Endometrial microvascular endothelial cells (primary cell): ENCODE measurements around the gene PRKCB. TPM values are rescaled to one million over a fixed set of nuclear protein-coding genes. Genes with fewer than 3 reads are reported as not detected.

Experiments used
- in situ Hi-C: cut with HindIII; loops from 2 replicates; pipeline ENCODE4 v1.10.0; 2017; ENCODE audit warnings: low sequenced_read_pairs, low pct_unique_long_range_greater_than_20kb; ENCODE audit errors: inconsistent ontology term
- total RNA-seq: library from RNA; depleted of rRNA; stranded (reverse); fragments of >200 nt; gene quantifications from one replicate; pipeline ENCODE4 v1.2.3, GENCODE V29; 2015; ENCODE audit errors: inconsistent ontology term

PRKCB gene
- total RNA-seq, 1 donor from 2014 or later, result not detected

- in situ Hi-C loops, result no loop called here
Measured at GRCh38 chr16:24156777-24157176, 321.0 kb downstream of the PRKCB start.

- in situ Hi-C loops, result no loop called here
Measured at GRCh38 chr16:24163935-24164334, 328.2 kb downstream of the PRKCB start.

- in situ Hi-C loops, result no loop called here
Measured at GRCh38 chr16:24164416-24164815, 328.6 kb downstream of the PRKCB start.

GRCh38 chr16:24165273-24165672, 329.5 kb downstream of the PRKCB start:
- in situ Hi-C loops, result no loop called here

GRCh38 chr16:24166661-24167528, 331.1 kb downstream of the PRKCB start:
- in situ Hi-C loops, result no loop called here

- in situ Hi-C loops, result no loop called here
Measured at GRCh38 chr16:24168856-24169255, 333.1 kb downstream of the PRKCB start.

GRCh38 chr16:24170407-24170806, 334.6 kb downstream of the PRKCB start:
- in situ Hi-C loops, result no loop called here

GRCh38 chr16:24174504-24174903, 338.7 kb downstream of the PRKCB start:
- in situ Hi-C loops, result no loop called here

- in situ Hi-C loops, result no loop called here
Measured at GRCh38 chr16:24174957-24175356, 339.2 kb downstream of the PRKCB start.

- in situ Hi-C loops, result no loop called here
Measured at GRCh38 chr16:24178496-24178895, 342.7 kb downstream of the PRKCB start.

GRCh38 chr16:24180451-24180850, 344.7 kb downstream of the PRKCB start:
- in situ Hi-C loops, result no loop called here

GRCh38 chr16:24188021-24188542, 352.3 kb downstream of the PRKCB start:
- in situ Hi-C loops, result no loop called here

- in situ Hi-C loops, result no loop called here
Measured at GRCh38 chr16:24188751-24189318, 353.1 kb downstream of the PRKCB start.

GRCh38 chr16:24189941-24190340, 354.2 kb downstream of the PRKCB start:
- in situ Hi-C loops, result no loop called here

- in situ Hi-C loops, result no loop called here
Measured at GRCh38 chr16:24191876-24192402, 356.2 kb downstream of the PRKCB start.

- in situ Hi-C loops, result no loop called here
Measured at GRCh38 chr16:24195221-24195620, 359.4 kb downstream of the PRKCB start.

- in situ Hi-C loops, result no loop called here
Measured at GRCh38 chr16:24198807-24199533, 363.2 kb downstream of the PRKCB start.

GRCh38 chr16:24203675-24204074, 367.9 kb downstream of the PRKCB start:
- in situ Hi-C loops, result no loop called here

- in situ Hi-C loops, result no loop called here
Measured at GRCh38 chr16:24204150-24204665, 368.4 kb downstream of the PRKCB start.
